SKM-1 treated with dmso at 0.1 percent for 144 hours (cell line): ENCODE data around the gene GRAMD2B.
"Not testable (repeated sequence)": the region's sequence is repeated elsewhere in the genome, so short reads cannot be mapped to it uniquely, and the experiment has no call there.

Source experiments
- DNase-seq: peaks from one replicate; lab custom pipeline; 2025; ENCODE audit not compliant: unreplicated experiment; lab: John Stamatoyannopoulos, UW

Gene GRAMD2B

DNA sequence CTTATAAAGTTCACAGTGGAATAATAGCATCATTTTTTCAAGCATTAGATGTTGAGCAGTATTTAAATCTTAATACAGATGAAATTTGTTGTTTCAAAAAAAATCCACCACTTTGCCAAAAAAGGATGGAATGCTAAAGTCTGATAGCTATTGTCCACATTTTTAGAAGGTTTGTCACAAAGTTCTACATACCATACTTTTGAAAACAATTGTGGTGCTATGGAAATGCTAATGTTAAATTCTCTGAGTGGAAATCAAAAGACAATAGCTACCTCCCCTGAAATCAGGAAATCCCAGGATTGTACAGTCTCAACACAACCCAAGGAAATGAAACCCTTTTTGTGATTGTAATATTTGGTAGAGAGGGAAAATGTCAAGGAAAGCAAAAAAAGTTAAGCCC lies 19.3 kb upstream of the GRAMD2B start:
- no peak for DNase-seq

DNA sequence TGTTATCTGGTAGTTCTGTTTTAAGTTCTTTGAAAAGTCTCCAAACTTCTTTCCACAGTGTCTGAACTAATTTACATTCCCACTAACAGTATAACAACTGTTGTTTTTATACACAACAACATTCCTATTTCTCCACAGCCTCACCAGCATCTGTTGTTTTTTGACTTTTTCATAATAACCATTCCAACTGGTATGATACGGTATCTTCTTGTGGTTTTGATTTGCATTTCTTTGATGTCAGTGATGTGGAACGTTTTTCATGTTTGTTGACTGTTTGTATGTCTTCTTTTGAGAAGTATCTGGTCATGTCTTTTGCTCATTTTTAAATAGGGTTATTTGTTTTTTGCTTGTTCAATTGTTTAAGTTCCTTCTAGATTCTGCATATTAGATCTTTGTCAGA lies 12.6 kb upstream of the GRAMD2B start:
- no peak for DNase-seq

DNA sequence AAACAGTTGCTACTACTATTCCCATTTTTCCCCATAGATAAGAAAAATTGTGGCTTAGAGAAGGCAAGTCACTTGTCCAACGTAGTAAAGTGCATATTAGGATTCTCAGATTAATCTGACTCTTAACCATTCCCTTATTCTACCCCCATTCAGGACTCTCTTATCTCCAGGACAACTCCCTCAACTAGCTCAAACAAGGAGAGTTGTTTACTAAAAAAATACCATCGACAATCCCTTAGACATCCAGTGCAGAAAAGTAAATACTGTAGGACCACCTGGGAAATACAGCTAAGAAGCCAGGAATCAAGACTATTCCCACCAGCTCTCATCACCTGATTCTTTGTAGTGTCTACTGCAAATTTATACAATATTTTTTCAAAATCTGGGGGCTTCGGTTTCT lies 9.4 kb upstream of the GRAMD2B start:
- DNase-seq: no peak

DNA sequence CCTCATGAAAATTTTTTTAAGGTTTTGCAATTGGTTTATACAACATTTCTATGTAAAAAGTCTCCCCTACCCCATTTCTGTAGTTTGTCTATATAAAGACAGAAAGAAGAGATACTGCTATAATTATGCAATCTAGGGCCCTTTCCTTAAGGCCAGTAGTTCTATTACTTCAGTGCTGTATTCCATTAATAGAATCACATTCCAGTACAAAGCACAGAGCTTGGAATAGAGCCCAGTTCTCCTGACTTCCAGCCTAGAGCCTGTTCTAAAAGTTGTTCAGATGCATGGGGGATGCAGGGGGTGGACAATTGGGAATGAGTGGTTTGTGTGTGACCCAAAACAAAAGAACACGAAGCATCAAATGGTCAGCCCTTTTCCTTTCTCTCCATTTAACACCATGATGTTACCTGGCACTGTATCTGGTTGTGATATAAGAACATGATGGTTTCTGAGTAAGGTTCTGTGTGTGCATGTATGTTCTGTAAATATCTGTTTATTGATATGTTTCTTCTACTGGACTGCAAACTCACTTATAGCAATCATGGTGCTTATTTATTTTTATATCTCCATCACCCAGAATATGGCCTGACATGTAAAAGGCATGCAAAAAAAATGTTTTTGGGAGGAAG lies 8.2 kb upstream of the GRAMD2B start:
- no peak for DNase-seq

DNA sequence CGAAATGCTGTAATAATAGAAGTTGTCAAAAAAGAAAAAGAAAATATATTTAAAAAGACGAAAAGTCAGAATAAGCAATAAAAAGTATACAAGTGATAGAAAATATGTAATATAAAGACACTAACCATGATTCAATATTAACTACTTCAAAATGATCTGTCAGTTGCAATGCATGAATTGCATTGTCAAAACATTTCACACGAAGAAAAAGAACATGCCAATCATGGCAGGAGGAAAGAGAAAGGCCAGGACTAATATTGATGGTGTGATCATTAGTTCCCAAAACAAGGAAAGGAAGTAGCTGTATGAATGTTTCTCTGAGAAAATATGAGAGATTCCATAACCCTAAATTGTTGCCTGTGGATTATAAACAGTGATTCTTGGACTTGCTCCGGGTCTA lies 7.4 kb upstream of the GRAMD2B start:
- no peak for DNase-seq

DNA sequence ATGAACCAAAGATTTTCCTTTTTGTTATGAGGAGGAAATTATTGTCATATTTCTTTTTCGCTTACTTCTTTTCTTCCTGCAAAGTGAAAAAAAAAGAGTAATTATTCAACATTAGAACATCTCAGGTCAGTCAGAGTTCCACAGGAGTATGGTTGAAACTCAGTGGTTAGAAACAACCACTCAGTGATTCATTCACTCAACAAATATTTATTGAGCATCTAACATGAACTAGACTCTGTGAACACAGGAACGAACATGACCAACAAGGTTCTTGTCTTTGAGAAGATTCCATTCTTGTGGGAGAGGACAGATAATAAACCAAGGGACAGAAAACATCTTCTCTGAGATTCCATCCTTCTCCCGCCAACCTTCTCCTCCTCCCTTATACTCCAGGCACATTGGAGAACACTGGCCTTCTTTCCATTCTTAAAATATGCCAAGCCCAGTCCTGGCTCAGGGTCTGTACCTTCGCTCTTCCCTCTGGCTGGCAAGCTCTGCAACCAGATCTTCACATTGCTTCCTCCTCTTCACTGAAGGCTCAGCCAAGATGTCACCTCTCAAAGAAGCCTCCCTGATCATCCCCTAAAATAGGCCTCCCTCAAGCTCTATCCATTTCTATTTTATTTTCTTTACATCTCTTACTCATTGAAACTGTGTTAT lies 6.8 kb upstream of the GRAMD2B start:
- no peak for DNase-seq

DNA sequence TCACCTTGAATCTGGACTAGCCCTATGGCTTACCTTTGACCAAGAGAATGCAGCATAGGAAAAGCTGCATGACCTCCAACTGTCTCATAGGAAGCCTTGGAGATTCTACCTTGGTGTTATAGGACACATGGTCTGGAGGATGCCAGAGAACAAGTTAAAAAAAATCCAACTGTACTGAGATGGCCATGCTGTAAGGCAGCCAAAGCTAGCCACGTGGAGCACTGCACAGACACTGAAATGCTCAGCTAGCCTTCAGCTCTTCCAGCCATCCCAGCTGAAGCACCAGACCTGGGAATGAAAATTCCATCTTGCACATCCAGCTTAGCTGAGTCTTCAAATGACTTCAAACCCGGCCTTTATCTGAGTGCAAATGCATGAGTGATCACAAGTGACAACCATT lies 6.0 kb upstream of the GRAMD2B start:
- no peak for DNase-seq

DNA sequence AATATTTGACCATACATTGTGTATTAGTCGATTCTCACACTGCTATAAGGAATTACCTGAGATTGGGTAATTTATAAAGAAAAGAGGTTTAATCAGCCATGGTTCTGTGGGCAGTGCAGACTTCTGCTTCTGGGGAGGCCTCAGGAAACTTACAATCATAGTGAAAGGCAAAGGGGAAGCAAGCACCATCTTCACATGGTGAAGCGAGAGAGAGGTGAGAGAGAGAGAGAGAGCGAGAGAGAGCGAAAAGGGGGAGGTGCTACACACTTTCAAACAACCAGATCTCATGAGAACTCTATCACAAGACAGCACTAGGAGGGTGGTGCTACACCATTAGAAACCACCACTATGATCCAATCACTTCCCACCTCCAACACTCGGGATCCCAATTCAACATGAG lies 4.1 kb upstream of the GRAMD2B start:
- no peak for DNase-seq

DNA sequence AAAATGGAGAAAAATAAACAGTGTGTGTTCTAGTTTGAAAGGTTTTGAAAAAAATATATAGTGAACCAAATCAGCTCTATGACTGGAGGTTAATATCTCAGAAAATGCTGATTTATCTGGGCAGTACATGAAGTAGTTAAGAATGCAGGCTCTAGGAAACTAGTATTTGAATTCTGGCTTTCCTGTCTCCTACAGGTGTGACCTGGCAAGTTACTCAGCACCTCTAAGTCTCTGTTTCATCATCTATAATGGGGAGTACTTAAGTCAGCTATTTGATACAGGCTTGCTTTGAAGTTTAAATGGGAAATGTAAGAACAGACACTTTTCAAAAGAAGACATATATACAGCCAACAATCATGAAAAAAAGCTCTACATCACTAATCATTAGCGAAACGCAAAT lies 5.2 kb downstream of the GRAMD2B start:
- no peak for DNase-seq

DNA sequence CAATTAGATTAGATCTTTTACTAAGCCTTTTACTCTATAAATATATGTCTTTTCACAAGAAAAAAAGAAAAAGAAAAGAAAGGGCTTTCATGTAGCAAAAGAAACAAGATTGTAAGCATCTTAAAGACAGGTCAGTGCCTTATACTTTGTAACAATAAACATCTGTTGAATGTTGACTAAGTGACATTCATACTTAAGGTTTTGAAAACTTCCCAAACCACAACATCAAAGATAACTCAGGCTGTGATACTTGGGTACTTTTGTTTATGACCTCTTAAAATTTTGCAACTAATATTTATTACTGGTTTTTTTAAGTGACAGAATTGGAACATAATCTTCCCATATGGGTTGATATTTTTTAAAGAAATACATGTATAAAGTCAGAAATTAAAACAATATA lies 7.4 kb downstream of the GRAMD2B start:
- DNase-seq: no peak

DNA sequence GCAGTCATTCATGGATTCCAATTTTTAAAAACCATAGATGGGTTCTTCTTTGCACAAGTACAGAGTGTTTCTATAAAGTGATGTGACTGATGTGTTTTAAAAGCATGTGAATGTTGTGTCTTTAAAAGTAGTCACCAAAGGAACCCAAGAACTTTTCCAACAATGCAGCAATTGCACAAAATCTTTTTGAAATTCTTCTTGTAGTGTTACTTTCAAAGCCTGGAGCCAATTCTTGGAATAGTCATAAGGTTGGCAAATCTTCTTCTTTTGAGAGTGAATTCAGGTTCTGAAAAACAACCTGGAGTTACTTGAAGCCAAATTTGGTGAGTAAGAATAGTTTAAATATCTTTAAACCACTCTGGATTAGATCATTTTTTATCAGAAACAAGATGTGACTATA lies 10.5 kb downstream of the GRAMD2B start:
- no peak for DNase-seq

DNA sequence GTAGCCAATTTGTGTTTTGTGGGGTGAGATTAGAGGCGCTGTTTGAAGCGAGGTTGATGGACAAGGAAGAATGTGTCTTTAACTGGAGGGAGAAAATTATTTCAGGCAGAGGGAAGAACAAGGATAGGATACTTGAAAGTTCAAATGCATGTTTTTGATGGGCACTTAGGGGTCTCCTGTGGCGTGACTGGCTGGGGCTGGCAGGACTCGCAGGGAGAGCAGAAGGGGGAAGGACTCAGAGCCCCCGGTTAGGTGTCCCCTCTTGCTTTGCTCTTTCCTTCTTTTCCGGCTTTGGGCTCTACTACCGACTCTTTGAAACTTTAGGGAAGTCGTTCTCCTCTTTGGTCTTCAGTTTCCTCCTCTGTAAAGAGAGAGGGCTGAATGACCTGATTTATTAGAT lies 12.1 kb downstream of the GRAMD2B start:
- no peak for DNase-seq

DNA sequence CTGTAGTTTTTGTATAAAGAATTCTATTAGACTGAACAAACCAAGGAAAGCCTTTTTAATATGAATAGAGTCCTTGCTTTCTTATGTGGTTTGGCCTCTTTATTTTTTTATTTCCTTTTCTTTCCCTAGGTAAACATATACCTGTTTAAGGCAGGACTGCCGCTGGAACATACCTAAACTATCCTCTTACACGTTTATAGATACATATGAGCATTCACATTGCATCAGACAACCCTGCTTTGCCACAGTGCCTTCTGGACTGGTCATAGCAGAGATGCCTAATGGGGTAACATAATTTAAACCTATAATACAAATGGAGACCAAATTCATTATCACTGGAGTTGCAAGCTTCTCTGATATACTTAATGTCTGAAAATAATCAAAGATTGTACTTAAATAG lies 12.5 kb downstream of the GRAMD2B start:
- no peak for DNase-seq

DNA sequence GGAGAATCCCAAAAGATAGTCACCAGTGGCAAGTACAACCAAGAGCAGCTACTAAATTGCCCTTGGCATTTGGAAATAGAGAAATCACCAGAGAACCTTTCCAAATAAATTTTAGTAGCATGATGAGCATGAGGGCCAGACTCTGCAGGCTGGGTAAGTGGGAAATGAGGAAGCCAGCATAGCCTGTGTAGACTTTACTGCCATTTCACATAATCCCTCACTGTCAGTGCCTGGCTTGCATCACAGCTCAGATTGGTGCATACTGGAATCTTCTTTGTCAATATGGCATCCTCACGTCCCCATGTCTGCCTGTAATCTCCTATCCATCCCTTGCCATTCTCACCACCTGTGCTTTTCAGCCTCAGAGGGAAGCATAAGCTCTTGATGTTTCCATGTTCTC lies 14.5 kb downstream of the GRAMD2B start:
- peak; percentile 24 for DNase-seq

DNA sequence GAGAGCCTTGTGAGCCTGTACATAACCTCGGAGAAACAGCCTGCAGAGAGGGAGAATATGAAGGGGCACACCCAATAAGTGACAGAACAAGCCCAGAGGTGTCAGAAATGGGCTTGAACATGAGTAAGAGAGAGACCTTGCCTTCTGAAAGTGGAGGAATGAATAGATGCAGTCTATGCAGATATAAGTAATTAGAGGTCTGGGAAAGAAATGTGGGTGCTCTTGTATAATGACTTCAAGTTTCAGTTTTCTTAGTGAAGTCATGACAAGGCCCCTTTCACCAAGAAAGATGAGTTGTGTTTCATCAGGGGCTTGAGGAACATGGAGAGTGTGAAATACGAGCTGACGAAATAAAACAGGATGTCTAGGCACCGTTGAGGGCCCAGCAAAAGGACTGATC lies 15.1 kb downstream of the GRAMD2B start:
- DNase-seq: no peak

DNA sequence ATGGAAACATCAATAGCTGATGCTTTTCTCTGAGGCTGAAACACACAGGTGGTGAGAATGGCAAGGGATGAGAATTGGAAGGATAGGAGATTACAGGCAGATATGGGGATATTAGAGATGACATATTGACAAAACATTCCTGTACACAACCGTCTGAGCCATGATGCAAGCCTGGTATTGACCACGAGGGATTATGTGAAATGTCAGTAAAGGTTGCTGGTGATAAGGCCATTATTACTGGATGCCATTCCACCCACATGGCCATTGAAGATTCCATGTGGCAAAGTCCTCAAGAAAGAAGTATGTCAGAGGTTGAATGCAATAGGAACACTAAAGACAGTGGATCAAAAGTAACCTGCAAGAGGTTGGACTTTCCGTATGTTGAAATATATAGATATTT lies 15.7 kb downstream of the GRAMD2B start:
- DNase-seq: no peak

DNA sequence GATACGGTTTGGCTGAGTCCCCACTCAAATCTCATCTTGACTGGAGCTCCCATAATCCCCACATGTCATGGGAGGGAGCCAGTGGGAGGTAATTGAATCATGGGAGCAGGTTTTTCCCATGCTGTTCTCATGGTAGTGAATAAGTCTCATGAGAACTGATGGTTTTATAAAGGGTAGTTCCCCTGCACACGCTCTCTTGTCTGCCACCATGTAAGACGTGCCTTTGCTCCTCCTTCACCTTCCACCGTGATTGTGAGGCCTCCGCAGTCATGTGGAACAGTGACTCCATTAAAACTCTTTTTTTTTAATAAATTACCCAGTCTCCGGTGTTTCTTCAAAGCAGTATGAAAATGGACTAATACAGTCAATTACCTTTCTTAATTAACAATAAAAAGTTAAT lies 16.5 kb downstream of the GRAMD2B start:
- DNase-seq: not testable (repeated sequence)

DNA sequence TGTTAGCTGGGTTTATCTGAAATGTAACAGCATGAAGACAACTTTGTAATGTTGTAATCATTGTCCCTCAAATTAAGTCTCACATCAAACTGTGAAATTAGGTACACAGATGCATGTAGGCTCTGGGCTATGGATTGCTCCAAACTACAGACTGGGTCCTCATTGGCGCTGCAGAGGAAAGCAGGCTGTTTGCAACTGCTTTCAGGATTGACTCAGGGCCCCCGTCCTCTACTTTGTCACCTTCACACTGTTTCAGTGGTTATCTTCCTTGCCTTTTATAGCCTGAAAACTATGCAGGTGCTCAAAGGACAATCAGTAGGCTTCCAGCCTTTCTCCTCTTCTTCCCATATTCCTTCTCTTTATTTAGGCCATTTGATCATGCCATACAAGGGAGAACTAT lies 18.0 kb downstream of the GRAMD2B start:
- DNase-seq: no peak

DNA sequence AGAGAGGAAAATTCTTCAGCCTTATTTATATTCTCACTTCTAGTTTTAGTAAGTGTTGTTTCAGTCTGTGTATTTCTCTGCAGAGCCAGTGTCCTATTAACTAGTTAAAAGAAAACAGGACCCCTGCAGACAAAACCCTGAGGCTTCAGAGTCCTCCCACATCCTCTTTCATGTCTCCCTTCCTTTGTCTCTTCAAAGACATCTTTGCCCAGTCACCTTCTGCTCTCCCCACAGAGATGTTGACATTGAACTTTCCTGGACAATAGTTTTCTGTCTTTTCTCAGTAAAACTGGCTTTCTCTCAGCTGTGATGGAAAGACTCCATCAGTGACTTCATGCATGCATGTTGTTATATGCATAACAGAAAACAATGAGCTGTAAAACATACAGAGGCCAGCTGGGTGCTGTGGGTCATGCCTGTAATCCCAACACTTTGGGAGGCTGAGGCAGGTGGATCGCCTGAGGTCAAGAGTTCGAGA lies 20.2 kb downstream of the GRAMD2B start:
- no peak for DNase-seq

DNA sequence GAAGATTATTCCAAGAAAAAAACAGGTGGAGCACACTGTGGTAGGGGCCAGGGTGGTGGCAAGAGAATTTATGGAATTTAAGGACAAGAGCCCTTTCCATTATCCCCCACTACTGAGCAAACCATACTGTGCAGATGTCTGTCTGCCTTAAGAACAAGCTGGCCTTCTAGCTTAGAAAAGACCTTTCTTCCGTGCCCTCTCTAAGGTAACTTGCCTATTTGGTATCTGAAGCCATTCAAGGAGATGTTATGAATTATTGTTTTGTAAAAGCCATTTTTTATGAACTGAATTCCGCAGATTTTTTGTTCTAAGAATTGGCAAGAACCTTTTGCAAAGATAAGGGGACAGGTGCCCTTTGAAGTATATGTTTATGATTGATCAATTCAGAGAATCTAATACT lies 20.9 kb downstream of the GRAMD2B start:
- DNase-seq: no peak

DNA sequence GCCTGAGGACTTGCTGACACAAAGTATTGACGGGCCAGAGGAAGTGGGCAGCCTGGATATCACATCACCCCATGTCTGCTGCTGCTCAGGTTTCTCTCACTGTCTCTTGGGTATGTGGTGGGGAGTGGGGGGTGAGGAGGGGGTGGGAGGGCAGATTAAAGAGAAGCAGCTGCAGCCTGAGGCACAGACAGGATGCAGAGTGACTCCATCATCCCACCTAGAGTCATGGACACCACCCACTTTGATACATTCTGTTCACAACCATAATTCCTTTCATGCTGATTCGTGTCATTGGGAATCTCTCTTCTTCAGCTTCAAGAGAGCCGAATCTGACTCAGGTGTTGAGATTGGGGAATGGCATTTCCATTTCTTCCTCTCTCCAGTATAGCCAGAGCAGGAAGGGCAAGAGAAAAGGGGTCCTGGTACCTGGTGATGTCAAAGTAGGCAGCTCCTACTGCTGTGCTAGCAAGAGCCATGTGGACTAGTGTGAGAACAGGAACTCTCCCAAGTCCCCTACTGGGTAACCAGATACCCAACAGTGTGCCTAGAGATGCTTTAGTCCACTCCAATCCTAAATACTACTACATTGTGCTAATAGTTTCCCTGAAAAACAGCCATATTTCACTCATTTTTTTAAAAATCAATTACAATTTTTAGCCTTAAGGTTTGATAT lies 22.4 kb downstream of the GRAMD2B start:
- no peak for DNase-seq

DNA sequence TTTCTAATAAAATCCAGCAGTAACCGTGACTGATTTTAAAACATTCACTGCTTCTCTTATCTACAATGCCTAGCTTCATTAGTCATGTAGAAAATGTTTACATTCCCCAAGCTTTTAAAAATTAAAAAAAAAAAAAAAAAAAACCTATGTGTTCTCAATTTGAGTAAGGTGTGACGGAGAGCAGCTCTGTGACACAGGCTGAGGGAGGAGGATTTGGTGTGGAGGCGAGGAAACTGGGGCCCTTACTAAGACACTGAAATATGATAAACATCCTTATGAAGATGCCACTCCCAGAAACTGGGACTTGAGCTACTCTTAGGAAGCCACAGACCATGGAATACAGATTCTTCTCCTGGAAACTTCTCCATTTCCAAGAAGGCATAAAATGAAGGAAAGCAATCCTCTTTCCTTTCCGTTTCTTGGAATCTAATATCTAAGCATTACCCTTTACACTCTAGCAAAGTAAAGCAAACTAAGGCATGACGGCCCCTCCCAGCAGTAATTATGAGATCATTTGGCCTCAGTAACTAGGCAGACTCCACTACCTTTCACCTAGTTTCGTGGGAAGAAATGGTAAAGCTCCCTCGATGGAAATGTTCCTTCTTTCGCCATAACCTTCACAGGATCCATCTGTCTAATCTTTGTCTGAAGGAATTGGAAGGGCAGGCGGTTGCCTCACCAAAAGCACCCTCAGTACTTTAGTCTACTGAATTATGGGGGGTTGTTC lies 23.5 kb downstream of the GRAMD2B start:
- no peak for DNase-seq
